ENCODE data around the gene EGLN2.
A peak's percentile ranks its signal among the peaks of the same experiment; 100 is the strongest.
"Not testable (repeated sequence)": the region's sequence is repeated elsewhere in the genome, so short reads cannot be mapped to it uniquely, and the experiment has no call there.

EGLN2 gene

GRCh38 chr19:40776932-40777644 lies 21.9 kb upstream of the EGLN2 start:
- peak; percentile 91 for DNase-seq

GRCh38 chr19:40777645-40777936 lies 21.4 kb upstream of the EGLN2 start:
- no peak for DNase-seq

- peak; percentile 100 for DNase-seq
These were observed 20.9 kb upstream of the EGLN2 start, which contains the start of gene RAB4B for GRCh38 chr19:40777937-40778705. Gene RAB4B, plus strand, starts transcription at chr19:40778247. Its CDS starts 129 bp downstream, at chr19:40778376.

- DNase-seq: no peak
These were observed 20.2 kb upstream of the EGLN2 start for GRCh38 chr19:40778706-40779284.

GRCh38 chr19:40780582-40780981 lies 18.4 kb upstream of the EGLN2 start:
- DNase-seq: no peak

GRCh38 chr19:40781140-40781539 lies 17.9 kb upstream of the EGLN2 start:
- DNase-seq: no peak

GRCh38 chr19:40783711-40784110 lies 15.3 kb upstream of the EGLN2 start:
- DNase-seq: no peak

GRCh38 chr19:40784146-40784545 lies 14.8 kb upstream of the EGLN2 start:
- not testable (repeated sequence) for DNase-seq

GRCh38 chr19:40785526-40785925 lies 13.5 kb upstream of the EGLN2 start:
- no peak for DNase-seq

- DNase-seq: no peak
These were observed 12.6 kb upstream of the EGLN2 start for GRCh38 chr19:40786060-40787037.

- DNase-seq: no peak
These were observed 7.6 kb upstream of the EGLN2 start for GRCh38 chr19:40791349-40791748.

GRCh38 chr19:40791996-40792395 lies 7.0 kb upstream of the EGLN2 start:
- DNase-seq: no peak

GRCh38 chr19:40797166-40797962 lies 1.6 kb upstream of the EGLN2 start:
- no peak for DNase-seq

GRCh38 chr19:40797963-40798682 lies 868 bp upstream of the EGLN2 start:
- DNase-seq: peak; percentile 77

GRCh38 chr19:40799558-40800338 lies 757 bp downstream of the EGLN2 start:
- no peak for DNase-seq

GRCh38 chr19:40800339-40800996 lies 1.5 kb downstream of the EGLN2 start:
- DNase-seq: peak; percentile 19

GRCh38 chr19:40800997-40801377 lies 2.0 kb downstream of the EGLN2 start:
- no peak for DNase-seq

- no peak for DNase-seq
These were observed 2.7 kb downstream of the EGLN2 start for GRCh38 chr19:40801426-40802299.

Measured in CD4-positive, alpha-beta T cell treated with Interleukin-6 for 4 hours (primary cell).